Activated T-helper 2 cell treated with anti-CD3 and anti-CD28 coated beads, Interferon-gamma antibody, Interleukin-2, Interleukin-4, amounts not matched to agents 10 μg/mL and 5 μg/mL and 100 μg/mL, durations not matched to agents 14 hours and 24 hours and 36 hours (primary cell): ENCODE measurements around the gene GNG12. TPM values are rescaled to one million over a fixed set of nuclear protein-coding genes. Genes with fewer than 3 reads are reported as not detected.

Experiments
- DNase-seq: peaks from one replicate; pipeline ENCODE4 v3.0.0; 2021; ENCODE audit warnings: low spot score
- H3K27ac Mint-ChIP-seq: one replicate; pipeline ENCODE4 v1.8.0; 2021; ENCODE audit warnings: mixed read lengths
- H3K27me3 Mint-ChIP-seq: one replicate; pipeline ENCODE4 v1.8.0; 2021; ENCODE audit warnings: low read depth, mixed read lengths
- H3K36me3 Mint-ChIP-seq: one replicate; pipeline ENCODE4 v1.8.0; 2021; ENCODE audit warnings: low read depth, mixed read lengths
- H3K4me1 Mint-ChIP-seq: one replicate; pipeline ENCODE4 v1.8.0; 2021; ENCODE audit warnings: low read depth, mixed read lengths
- H3K4me3 Mint-ChIP-seq: one replicate; pipeline ENCODE4 v1.8.0; 2021; ENCODE audit warnings: low read depth, mild to moderate bottlenecking, moderate library complexity, mixed read lengths
- H3K9me3 Mint-ChIP-seq: one replicate; pipeline ENCODE4 v1.8.0; 2021; ENCODE audit warnings: mixed read lengths
- intact Hi-C: fragments of 100-400 bp; cut with micrococcal nuclease; formaldehyde crosslinking; loops from one replicate; pipeline ENCODE4 v1.15.1; 2023
- total RNA-seq: library from RNA; stranded (reverse); gene quantifications from 2 replicates; pipeline ENCODE4 v1.2.3, GENCODE V29; 2022

GNG12 gene
- total RNA-seq, 1 donor from 2014 or later, result 0.16 TPM

DNA sequence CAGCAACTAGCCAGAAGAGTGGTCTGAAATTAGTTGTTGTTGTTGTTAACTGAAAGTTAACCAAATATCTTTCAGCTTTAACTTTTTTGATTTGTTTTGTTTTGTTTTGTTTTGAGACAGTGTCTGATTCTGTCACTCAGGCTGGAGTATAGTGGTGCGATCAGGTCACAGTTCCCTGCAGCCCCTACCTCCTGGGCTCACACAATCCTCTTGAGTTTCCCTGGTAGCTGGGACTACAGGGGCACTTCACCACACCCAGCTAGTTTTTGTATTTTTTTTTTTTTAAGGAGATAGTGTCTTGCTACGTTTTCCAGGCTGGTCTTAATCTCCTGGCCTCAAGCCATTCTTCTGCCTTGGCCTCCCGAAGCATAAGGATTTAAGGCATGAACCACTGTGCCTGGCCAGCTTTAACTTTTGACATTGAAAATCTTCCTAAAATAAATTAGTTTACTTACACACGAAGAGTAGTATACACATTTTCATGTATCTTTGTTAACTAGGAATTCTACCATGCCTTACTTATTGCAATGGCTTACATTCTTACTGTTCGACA, 45.0 kb downstream of the GNG12 start:
- H3K9me3 Mint-ChIP-seq, result no peaks in the 10 kb centered on the region

DNA sequence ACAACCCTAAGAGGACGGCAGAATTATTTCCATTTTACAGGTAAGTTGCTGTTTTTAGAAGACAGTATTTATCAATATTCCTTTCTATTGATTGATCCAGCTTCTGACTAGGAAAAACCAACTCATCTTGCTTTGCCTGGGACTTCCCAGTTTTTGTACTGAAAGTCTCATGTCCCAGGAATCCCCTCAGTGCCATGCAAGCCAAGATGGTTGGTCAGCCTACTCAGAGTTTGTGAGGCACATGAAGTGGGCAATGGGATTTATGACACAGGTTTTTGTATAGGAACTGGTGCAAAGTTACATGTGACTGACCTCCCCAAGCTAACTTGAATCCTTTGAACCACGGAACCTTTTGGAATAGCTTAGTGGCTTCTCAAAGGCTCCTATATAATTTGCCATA, 45.5 kb downstream of the GNG12 start:
- no peaks in the 10 kb centered on the region for H3K9me3 Mint-ChIP-seq
- H3K27me3 Mint-ChIP-seq, result peaks cover 4% of the 10 kb centered on the region
- H3K4me1 Mint-ChIP-seq, result no peaks in the 10 kb centered on the region
- intact Hi-C loops, result no loop called here
- no peaks in the 10 kb centered on the region for H3K36me3 Mint-ChIP-seq
- no peak for DNase-seq
- no peak overlapping the region for H3K4me3 Mint-ChIP-seq
- H3K27ac Mint-ChIP-seq, result no peak overlapping the region

More for the DNA sequence above, 45.0 kb downstream of the GNG12 start:
- Mint-ChIP-seq H3K27me3 (peaks cover 4% of the 10 kb centered on the region), H3K4me3 (no peak overlapping the region), H3K27ac (no peak overlapping the region), H3K4me1 (no peaks in the 10 kb centered on the region), H3K36me3 (no peaks in the 10 kb centered on the region)
- intact Hi-C loops, result no loop called here
- no peak for DNase-seq

DNA sequence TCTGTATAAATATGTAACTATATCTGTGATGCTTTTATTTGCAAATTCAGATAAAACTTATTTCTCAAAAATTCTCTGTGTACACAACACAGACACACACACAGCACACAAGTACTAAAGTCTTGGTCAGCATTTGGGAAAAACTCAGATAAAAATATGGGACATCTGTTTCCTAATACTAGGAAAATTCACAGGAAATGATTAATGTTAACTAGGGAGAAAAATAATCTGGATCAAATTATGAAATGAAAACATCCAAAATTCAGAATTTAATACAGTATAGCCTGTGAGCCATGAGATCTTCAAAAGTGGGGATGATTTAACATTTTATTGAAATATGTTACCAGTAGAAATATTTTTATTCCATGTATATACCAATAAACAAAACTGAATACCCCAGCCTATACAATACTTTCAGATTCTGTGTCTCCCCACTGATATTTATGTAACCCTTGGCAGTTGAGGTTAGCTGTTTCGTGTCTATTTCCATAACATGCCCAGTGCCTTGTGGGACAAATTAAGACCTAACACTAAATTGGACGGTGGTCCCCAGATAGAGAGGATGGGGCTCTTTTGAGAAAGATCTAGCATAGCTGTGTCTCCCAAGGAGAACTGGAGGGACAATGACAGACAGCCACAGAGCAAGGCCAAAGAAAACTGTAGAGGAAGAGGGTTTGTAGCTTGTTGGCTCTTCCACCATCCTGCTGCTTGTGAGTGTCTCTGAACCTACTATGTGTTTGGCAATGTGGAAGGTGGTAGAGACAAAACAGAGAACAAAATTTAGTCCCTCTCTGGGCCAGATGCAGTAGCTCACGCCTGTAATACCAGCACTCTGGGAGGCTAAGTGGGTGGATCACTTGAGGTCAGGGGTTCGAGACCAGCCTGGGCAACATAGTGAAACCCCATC, 47.2 kb downstream of the GNG12 start:
- no peaks in the 10 kb centered on the region for H3K9me3 Mint-ChIP-seq
- DNase-seq, result no peak
- intact Hi-C loops, result no loop called here
- H3K36me3 Mint-ChIP-seq, result no peaks in the 10 kb centered on the region
- no peak overlapping the region for H3K4me3 Mint-ChIP-seq
- no peak overlapping the region for H3K27ac Mint-ChIP-seq
- H3K4me1 Mint-ChIP-seq, result no peaks in the 10 kb centered on the region
- peaks cover 4% of the 10 kb centered on the region for H3K27me3 Mint-ChIP-seq

DNA sequence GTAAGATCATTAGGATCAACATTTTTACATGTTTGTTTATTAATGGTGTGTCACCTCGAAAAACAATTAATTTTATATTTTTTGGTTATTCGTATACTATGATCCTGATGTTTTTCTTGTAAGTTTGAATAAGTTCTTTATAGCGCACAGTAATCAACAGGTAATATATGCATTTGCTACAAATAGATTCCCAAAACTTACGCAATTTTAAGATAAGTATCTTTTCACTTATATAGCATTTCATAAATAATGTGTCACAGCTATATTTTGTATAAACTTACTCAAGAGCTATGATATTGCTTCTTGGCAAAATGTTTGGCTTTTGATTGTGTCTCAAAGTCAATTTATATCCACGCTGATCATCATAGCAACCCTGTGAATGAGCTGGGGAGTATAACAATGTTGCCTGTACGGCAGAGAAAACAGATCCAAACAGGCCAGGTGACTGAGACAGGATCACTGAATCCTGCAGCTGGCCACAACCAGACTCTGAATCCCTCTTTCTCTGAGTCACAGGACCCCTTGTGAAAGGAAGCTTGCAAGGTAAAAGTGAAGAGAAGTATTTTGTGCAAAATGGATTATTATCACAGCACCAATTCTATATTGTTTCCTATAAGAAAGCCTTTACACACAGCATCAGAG, 48.6 kb downstream of the GNG12 start:
- no peaks in the 10 kb centered on the region for H3K4me1 Mint-ChIP-seq
- no peaks in the 10 kb centered on the region for H3K9me3 Mint-ChIP-seq
- no peak for DNase-seq
- peaks cover 4% of the 10 kb centered on the region for H3K27me3 Mint-ChIP-seq
- no peak overlapping the region for H3K27ac Mint-ChIP-seq
- H3K4me3 Mint-ChIP-seq, result no peak overlapping the region
- intact Hi-C loops, result no loop called here
- H3K36me3 Mint-ChIP-seq, result no peaks in the 10 kb centered on the region

DNA sequence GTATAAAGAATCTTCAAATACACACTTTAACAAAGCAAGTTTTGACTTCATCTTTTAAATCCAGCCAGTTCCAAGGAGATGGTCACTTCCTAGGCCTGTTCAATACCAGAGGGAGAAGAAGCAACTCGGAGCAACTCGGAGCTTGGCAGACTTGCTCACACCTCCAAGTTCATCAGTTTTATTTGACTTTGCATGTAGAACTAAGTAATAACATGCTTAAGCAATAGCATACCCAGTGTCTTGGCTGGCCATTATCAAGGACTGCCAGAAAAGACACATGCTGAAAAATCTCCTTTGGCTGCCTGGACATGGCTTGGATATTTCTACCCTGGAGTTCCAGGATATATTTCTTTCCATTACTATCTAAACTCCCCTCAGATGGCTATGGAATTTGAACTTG, 52.6 kb downstream of the GNG12 start:
- H3K27me3 Mint-ChIP-seq, result peaks cover 7% of the 10 kb centered on the region
- H3K4me1 Mint-ChIP-seq, result no peaks in the 10 kb centered on the region
- no peak overlapping the region for H3K4me3 Mint-ChIP-seq
- H3K9me3 Mint-ChIP-seq, result no peaks in the 10 kb centered on the region
- DNase-seq, result no peak
- H3K36me3 Mint-ChIP-seq, result no peaks in the 10 kb centered on the region
- intact Hi-C loops, result no loop called here
- no peak overlapping the region for H3K27ac Mint-ChIP-seq

DNA sequence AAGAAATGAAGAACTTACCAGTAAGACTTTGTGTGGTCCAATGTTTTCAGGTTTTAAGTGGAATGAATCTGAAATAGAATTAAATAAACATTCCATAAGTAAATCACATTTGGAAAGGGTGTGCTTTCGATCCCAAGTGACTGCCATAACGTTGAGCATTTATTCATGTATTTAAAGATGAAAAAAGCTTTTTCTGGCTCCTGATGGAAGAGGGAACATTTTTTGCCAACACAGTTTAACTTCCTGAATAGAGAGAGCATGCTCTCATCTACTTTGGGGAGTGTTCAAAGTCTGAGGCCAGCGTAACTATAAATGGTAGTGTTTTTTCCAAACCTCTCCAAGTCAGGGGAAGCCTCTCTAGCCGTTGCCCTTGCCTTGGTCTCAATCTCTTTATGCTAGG, 55.8 kb downstream of the GNG12 start:
- DNase-seq, result no peak
- H3K9me3 Mint-ChIP-seq, result no peaks in the 10 kb centered on the region
- H3K4me1 Mint-ChIP-seq, result peaks cover 2% of the 10 kb centered on the region
- intact Hi-C loops, result no loop called here
- peaks cover 21% of the 10 kb centered on the region for H3K27me3 Mint-ChIP-seq
- no peak overlapping the region for H3K4me3 Mint-ChIP-seq
- no peak overlapping the region for H3K27ac Mint-ChIP-seq
- no peaks in the 10 kb centered on the region for H3K36me3 Mint-ChIP-seq

DNA sequence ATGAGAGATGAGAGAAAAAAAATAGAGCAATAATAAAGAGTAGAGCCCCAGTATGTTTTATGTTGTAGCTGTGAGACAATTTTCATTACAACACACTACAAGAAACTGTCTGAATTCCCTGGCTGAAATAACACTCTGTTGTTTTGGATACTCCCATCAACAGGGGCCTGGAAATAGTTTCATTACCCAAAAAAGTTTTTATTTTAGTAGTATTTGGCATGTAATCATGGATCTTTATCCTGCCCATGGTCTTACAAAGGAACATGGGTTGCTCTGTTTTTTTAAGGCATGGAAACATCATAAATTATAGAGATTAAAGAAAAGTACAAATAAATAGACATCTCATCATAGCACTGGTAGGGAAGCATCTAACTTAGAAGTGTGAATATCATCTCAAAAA, 56.3 kb downstream of the GNG12 start:
- no peak for DNase-seq
- Mint-ChIP-seq H3K4me3 (no peak overlapping the region), H3K27ac (no peak overlapping the region), H3K9me3 (no peaks in the 10 kb centered on the region), H3K27me3 (peaks cover 23% of the 10 kb centered on the region), H3K36me3 (no peaks in the 10 kb centered on the region), H3K4me1 (peaks cover 2% of the 10 kb centered on the region)
- intact Hi-C loops, result no loop called here

DNA sequence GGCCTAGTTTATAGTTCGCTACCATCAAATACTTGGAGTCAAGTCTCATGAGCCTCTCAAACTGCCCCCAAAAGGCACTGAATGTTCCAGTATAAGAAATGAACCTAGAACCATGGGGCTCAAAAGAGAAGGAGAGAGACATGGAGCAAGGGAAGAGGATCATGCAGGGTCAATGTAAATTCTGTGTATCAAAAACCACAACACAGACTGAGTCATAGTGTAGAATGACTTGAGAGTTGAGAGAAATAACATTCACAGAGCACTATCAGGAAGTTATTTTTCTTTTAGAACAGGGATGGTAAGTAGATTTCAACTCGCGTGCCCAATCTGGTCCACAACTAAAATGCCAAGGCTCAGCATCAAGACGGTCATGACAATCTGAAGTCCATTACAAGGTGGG, 59.8 kb downstream of the GNG12 start:
- Mint-ChIP-seq H3K27me3 (peaks cover 27% of the 10 kb centered on the region), H3K36me3 (no peaks in the 10 kb centered on the region), H3K27ac (no peak overlapping the region), H3K4me3 (no peak overlapping the region), H3K4me1 (peaks cover 18% of the 10 kb centered on the region), H3K9me3 (no peaks in the 10 kb centered on the region)
- DNase-seq, result no peak
- intact Hi-C loops, result no loop called here

DNA sequence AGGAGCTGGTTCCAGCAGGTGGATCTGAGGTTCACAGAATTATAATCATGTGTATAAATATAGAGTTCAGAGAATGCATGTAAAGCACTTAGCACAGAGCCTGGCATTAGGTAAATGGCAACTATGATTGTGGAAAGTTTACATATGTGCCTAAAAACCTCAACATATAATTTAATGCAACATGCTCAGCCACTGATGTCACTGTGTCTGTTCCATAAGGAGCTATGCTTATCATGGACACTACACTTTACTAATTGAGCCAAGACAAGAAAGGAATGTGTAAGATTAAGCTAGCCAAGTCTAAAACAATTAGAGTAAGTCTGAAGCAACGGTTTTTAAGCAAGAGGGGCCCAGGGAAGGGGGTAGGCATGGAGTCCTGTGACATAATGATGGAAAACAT, 61.5 kb downstream of the GNG12 start:
- peaks cover 29% of the 10 kb centered on the region for H3K27me3 Mint-ChIP-seq
- H3K27ac Mint-ChIP-seq, result no peak overlapping the region
- no peaks in the 10 kb centered on the region for H3K9me3 Mint-ChIP-seq
- H3K36me3 Mint-ChIP-seq, result no peaks in the 10 kb centered on the region
- peaks cover 20% of the 10 kb centered on the region for H3K4me1 Mint-ChIP-seq
- intact Hi-C loops, result no loop called here
- DNase-seq, result no peak
- no peak overlapping the region for H3K4me3 Mint-ChIP-seq

DNA sequence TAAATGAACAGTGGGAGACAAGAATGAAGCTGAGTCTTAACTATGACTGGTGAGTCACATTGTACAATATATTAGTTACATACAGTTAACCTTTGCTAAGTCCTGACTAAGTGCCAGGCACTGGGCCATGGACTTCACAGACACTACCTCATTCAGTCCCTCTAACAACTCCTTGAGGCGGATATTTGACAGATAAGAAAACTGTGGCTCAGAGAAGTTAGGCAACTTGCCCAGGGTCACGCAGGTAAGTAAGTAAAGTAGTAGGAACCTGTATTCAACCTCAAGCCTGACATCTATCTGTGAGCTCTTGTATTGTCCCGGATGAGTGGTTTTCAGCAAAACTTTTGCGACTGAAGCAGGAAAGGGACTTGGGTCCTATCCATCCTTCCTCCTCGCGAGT, 62.1 kb downstream of the GNG12 start:
- H3K36me3 Mint-ChIP-seq, result no peaks in the 10 kb centered on the region
- peaks cover 25% of the 10 kb centered on the region for H3K4me1 Mint-ChIP-seq
- H3K9me3 Mint-ChIP-seq, result no peaks in the 10 kb centered on the region
- no peak overlapping the region for H3K4me3 Mint-ChIP-seq
- DNase-seq, result no peak
- peaks cover 27% of the 10 kb centered on the region for H3K27me3 Mint-ChIP-seq
- no peak overlapping the region for H3K27ac Mint-ChIP-seq
- intact Hi-C loops, result no loop called here

DNA sequence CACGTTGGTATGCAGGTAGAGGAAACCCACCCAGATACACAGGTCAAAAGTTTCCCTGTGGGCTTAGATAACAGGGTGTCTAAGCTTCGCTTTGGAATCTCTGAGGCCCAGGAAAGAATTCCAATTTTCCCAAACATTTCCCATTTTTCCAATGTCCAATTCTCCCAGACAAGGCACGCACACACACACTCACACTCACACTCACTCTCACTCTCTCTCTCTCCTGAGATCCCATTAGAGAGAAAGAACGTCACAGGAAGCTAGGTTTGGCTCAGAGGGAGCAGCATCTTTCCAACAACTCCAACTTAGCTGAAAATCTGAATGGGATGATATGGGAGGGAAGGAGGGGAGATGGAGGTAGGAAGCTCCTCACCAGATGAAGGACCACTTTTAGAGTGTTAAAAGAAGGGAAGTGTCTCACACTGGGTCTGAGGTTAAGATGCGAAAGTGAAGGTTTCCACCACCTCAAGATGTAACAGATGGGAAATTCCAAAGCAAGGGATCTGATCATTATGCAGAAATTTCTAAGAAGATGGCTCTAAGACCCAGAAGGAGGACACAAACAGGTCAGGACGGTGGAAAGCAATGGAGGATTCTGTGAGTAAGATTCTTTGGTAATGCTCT, 63.5 kb downstream of the GNG12 start:
- Mint-ChIP-seq H3K4me3 (no peak overlapping the region), H3K9me3 (no peaks in the 10 kb centered on the region), H3K27me3 (peaks cover 25% of the 10 kb centered on the region), H3K4me1 (peaks cover 27% of the 10 kb centered on the region), H3K36me3 (no peaks in the 10 kb centered on the region), H3K27ac (no peak overlapping the region)
- no peak for DNase-seq
- intact Hi-C loops, result loop anchor here (5.0 kb wide), 1 partner anchor 63 kb away; the partner anchor contains the start of gene GNG12

DNA sequence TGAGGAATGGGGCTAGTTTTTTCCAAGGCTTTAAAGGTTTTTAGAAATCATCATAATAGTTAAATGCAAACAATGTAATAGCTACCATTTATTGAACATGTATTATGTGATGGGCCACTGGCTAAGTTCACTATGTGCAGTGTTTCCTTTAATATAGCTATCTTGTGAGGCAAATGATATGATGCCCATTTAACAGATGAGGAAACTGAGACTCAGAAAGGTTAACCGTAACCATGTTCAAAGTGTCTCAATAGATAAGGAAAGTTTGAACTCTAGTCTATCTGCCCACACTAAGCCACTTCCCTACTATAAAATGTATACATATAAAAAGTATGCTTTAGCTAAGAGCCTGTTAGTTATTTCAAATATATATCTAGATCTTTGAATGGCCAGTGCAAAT, 64.8 kb downstream of the GNG12 start:
- Mint-ChIP-seq H3K36me3 (no peaks in the 10 kb centered on the region), H3K27ac (no peak overlapping the region), H3K4me1 (peaks cover 25% of the 10 kb centered on the region), H3K4me3 (no peak overlapping the region), H3K27me3 (peaks cover 26% of the 10 kb centered on the region), H3K9me3 (no peaks in the 10 kb centered on the region)
- DNase-seq, result no peak
- intact Hi-C loops, result loop anchor here (5.0 kb wide), 1 partner anchor 64 kb away; the partner anchor contains the start of gene GNG12
